SK-N-SH (cell line): ENCODE measurements around the gene SELPLG. TPM values are rescaled to one million over a fixed set of nuclear protein-coding genes. Genes with fewer than 3 reads are reported as not detected.
"Not testable (repeated sequence)": the region's sequence is repeated elsewhere in the genome, so short reads cannot be mapped to it uniquely, and the experiment has no call there.

Experiments
- CTCF ChIA-PET: fragments of 300-600, 350-600 bp; formaldehyde crosslinking; extraction: SDS; loops from one replicate; lab custom pipeline; 2021; lab: Yijun Ruan, JAX
- POLR2A ChIA-PET: fragments of 350-600 bp; sonication (Branson Sonifier 250); formaldehyde crosslinking; extraction: SDS; loops from one replicate; lab custom pipeline; 2020; ENCODE audit warnings: antibody characterized with exemption, inconsistent platforms; lab: Yijun Ruan, JAX
- DNase-seq: peaks from one replicate; pipeline ENCODE4 v3.0.0; 2012
- H2AFZ ChIP-seq: fragments of 200-600 bp; sonication (generic); 2 replicates; pipeline ENCODE4 v1.8.1; 2016; ENCODE audit warnings: antibody characterized with exemption, mild to moderate bottlenecking, low read depth
- H3F3A ChIP-seq: fragments of 200-600 bp; sonication (generic); replicated peaks from 2 replicates; pipeline ENCODE3; 2016; ENCODE audit warnings: antibody characterized with exemption, mild to moderate bottlenecking; ENCODE audit not compliant: insufficient read depth
- H3K27ac ChIP-seq, 2 experiments: fragments of 200-500 bp in 1 of 2; fragments of 200-600 bp in 1 of 2; sonication (Bioruptor generic) in 1 of 2; sonication (generic), shearing (Covaris generic) in 1 of 2; 2 replicates each; pipeline versions ENCODE4 v1.5.1 to v1.6.1; 2014 to 2016; ENCODE audit warnings: low read depth in 2 of 2, inconsistent platforms in 1 of 2, low read length in 1 of 2, mild to moderate bottlenecking in 1 of 2, mixed read lengths in 1 of 2
- H3K27me3 ChIP-seq: fragments of 200-600 bp; sonication (generic), shearing (Covaris generic); 2 replicates; pipeline ENCODE4 v1.6.1; 2016; ENCODE audit warnings: mixed run types; ENCODE audit not compliant: insufficient read depth
- H3K36me3 ChIP-seq, 2 experiments: fragments of 200-500 bp in 1 of 2; fragments of 200-600 bp in 1 of 2; sonication (Bioruptor generic) in 1 of 2; sonication (generic) in 1 of 2; replicated peaks in 1 of 2; 2 replicates each; pipeline versions ENCODE3 to v1.5.1; 2014 to 2016; ENCODE audit warnings: low read length in 1 of 2, mild to moderate bottlenecking in 1 of 2; ENCODE audit not compliant: insufficient read depth in 2 of 2, control insufficient read depth in 1 of 2
- H3K4me1 ChIP-seq, 2 experiments: fragments of 200-500 bp in 1 of 2; fragments of 200-600 bp in 1 of 2; sonication (Bioruptor generic) in 1 of 2; sonication (generic), shearing (Covaris generic) in 1 of 2; 2 replicates each; pipeline versions ENCODE4 v1.5.1 to v1.6.1; 2014 to 2016; ENCODE audit warnings: low read depth in 1 of 2, low read length in 1 of 2, mixed run types in 1 of 2; ENCODE audit not compliant: insufficient read depth in 2 of 2, control insufficient read depth in 1 of 2
- H3K4me2 ChIP-seq: fragments of 200-600 bp; sonication (generic), shearing (Covaris generic); 2 replicates; pipeline ENCODE4 v1.6.1; 2017; ENCODE audit warnings: mixed run types
- H3K4me3 ChIP-seq, 2 experiments: fragments of 200-500 bp in 1 of 2; fragments of 200-600 bp in 1 of 2; sonication (Bioruptor generic) in 1 of 2; sonication (generic), shearing (Covaris generic) in 1 of 2; 2 replicates each; pipeline versions ENCODE4 v1.5.1 to v1.8.1; 2014 to 2016; ENCODE audit warnings: low read depth in 2 of 2, inconsistent platforms in 1 of 2, low read length in 1 of 2, mild to moderate bottlenecking in 1 of 2, mixed read lengths in 1 of 2, moderate library complexity in 1 of 2
- H3K79me2 ChIP-seq: fragments of 200-600 bp; sonication (generic); 2 replicates; pipeline ENCODE4 v1.8.1; 2017; ENCODE audit warnings: mild to moderate bottlenecking; ENCODE audit not compliant: insufficient read depth
- H3K9ac ChIP-seq: fragments of 200-600 bp; sonication (generic); 2 replicates; pipeline ENCODE4 v1.6.1; 2017; ENCODE audit warnings: mixed run types
- H3K9me2 ChIP-seq: fragments of 200-600 bp; sonication (generic); 2 replicates; pipeline ENCODE4 v1.6.1; 2017; ENCODE audit warnings: mixed run types
- H3K9me3 ChIP-seq: fragments of 200-600 bp; sonication (generic); 2 replicates; pipeline ENCODE4 v1.6.1; 2017; ENCODE audit warnings: mixed run types, mild to moderate bottlenecking, moderate library complexity
- H4K20me1 ChIP-seq: fragments of 200-600 bp; sonication (generic); 2 replicates; pipeline ENCODE4 v1.6.1; 2017; ENCODE audit warnings: mild to moderate bottlenecking, mixed run types; ENCODE audit not compliant: insufficient read depth
- CHD2 ChIP-seq: fragments of 150-350 bp; IDR thresholded peaks from 2 replicates; pipeline ENCODE4 v1.6.1; 2018; ENCODE audit warnings: low read length; ENCODE audit not compliant: partially characterized antibody
- EZH2phosphoT487 ChIP-seq: fragments of 200-600 bp; sonication (generic); IDR thresholded peaks from 2 replicates; pipeline ENCODE4 v1.6.1; 2017; ENCODE audit warnings: low read depth, mixed run types, mild to moderate bottlenecking, antibody characterized with exemption, moderate library complexity, borderline replicate concordance
- FOSL2 ChIP-seq: IDR thresholded peaks from 2 replicates; pipeline ENCODE4 v1.4.0; 2012; ENCODE audit warnings: low read depth, mild to moderate bottlenecking, moderate library complexity, borderline replicate concordance
- FOXM1 ChIP-seq: IDR thresholded peaks from 2 replicates; pipeline ENCODE4 v1.4.0; 2012; ENCODE audit warnings: low read depth, mild to moderate bottlenecking
- MXI1 ChIP-seq: IDR thresholded peaks from 2 replicates; pipeline ENCODE4 v1.6.1; 2012; ENCODE audit warnings: mild to moderate bottlenecking, low read depth, low read length, improper control_type of control experiment
- NFIC ChIP-seq: IDR thresholded peaks from 2 replicates; pipeline ENCODE4 v1.4.0; 2012; ENCODE audit warnings: borderline replicate concordance
- NRF1 ChIP-seq: IDR thresholded peaks from 2 replicates; pipeline ENCODE4 v1.6.1; 2012; ENCODE audit warnings: low read depth, mild to moderate bottlenecking, low read length
- POLR2AphosphoS5 ChIP-seq: IDR thresholded peaks from 2 replicates; pipeline ENCODE4 v1.6.1; 2012; ENCODE audit warnings: low read depth, low read length
- SMC3 ChIP-seq: IDR thresholded peaks from 2 replicates; pipeline ENCODE4 v1.6.1; 2012; ENCODE audit warnings: low read depth, low read length, improper control_type of control experiment
- TAF1 ChIP-seq: IDR thresholded peaks from 2 replicates; pipeline ENCODE4 v1.6.1; 2012; ENCODE audit warnings: low read depth, mild to moderate bottlenecking, low read length, moderate library complexity, borderline replicate concordance
- TCF12 ChIP-seq: IDR thresholded peaks from 2 replicates; pipeline ENCODE4 v1.4.0; 2012
- TEAD4 ChIP-seq: IDR thresholded peaks from 2 replicates; pipeline ENCODE4 v1.4.0; 2012; ENCODE audit warnings: mild to moderate bottlenecking, borderline replicate concordance; ENCODE audit not compliant: insufficient read depth
- YY1 ChIP-seq: IDR thresholded peaks from 2 replicates; pipeline ENCODE4 v1.4.0; 2012; ENCODE audit warnings: low read depth, mild to moderate bottlenecking
- WGBS: methylation state at CpG from one replicate; pipeline ENCODE4 v1.1.6; 2017; ENCODE audit warnings: low lambda C conversion rate; 5-methylcytosine and 5-hydroxymethylcytosine counted together
- polyA plus RNA-seq, 3 experiments: library from polyadenylated mRNA; depleted of rRNA; stranded (reverse); fragments of >200 nt; gene quantifications; 2 replicates each; pipeline ENCODE4 v1.2.3, GENCODE V29; 2012
- TF ChIP-seq, protein P1 (sequence below): fragments of 200-600 bp; sonication (generic); IDR thresholded peaks from 2 replicates; pipeline ENCODE4 v1.6.1; 2017; ENCODE audit warnings: antibody characterized with exemption, mild to moderate bottlenecking, moderate library complexity
- TF ChIP-seq, protein P2 (sequence below): fragments of 150-350 bp; IDR thresholded peaks from 2 replicates; pipeline ENCODE4 v1.6.1; 2017; ENCODE audit warnings: antibody characterized with exemption, low read length, low read depth, borderline replicate concordance
- TF ChIP-seq, protein P3 (sequence below): IDR thresholded peaks from 2 replicates; pipeline ENCODE4; 2012
- TF ChIP-seq, protein P4 (sequence below): IDR thresholded peaks from 2 replicates; pipeline ENCODE4 v1.4.0; 2012; ENCODE audit warnings: low read depth
- TF ChIP-seq, protein P5 (sequence below): IDR thresholded peaks from 2 replicates; pipeline ENCODE4 v1.4.0; 2012; ENCODE audit warnings: low read depth, borderline replicate concordance

Gene SELPLG
- polyA plus RNA-seq, 1 of the 3 experiments (the other 2 are of a cell fraction), result 2.8 TPM

DNA sequence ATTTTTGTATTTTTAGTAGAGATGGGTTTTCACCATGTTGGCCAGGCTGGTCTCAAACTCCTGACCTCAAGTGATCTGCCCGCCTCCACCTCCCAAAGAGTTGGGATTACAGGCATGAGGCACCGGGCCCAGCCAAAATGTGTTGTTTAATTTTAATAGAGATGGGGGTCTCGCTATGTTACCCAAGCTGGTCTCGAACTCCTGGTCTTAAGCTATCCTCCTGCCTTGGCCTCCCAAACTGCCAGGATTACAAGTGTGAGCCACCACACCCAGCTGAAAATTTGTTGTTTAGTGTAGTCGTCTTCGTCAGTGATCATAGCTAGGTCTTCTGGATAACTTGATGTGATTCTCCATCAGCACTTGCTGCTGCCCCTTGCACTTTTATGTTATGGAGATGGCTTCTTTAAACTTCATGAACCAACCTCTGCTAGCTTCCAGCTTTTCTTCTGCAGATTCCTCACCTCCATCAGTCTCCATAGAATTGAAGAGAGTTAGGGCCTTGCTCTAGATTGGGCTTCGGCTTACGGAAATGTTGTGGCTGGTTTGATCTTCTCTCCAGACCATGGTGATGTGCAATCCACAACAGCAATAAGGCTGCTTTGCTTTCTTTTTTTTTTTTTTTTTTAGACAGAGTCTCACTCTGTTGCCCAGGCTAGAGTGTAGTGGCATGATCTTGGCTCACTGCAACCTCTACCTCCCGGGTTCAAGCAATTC, 58.3 kb downstream of the SELPLG start:
- no peak overlapping the region for H3K9ac ChIP-seq
- H3K36me3 ChIP-seq, result no peaks in the 10 kb centered on the region
- H3F3A ChIP-seq, result no peaks in the 10 kb centered on the region
- no peak overlapping the region for H3K4me3 ChIP-seq
- H4K20me1 ChIP-seq, result no peaks in the 10 kb centered on the region
- H3K27ac ChIP-seq, result no peak overlapping the region
- H3K4me1 ChIP-seq, result peaks cover 0 to 5% of the 10 kb centered on the region in 2 experiments; a peak in 1 of 4 replicates
- H3K9me3 ChIP-seq, result no peaks in the 10 kb centered on the region
- no peaks in the 10 kb centered on the region for H3K9me2 ChIP-seq
- no peak overlapping the region for H3K4me2 ChIP-seq
- no peak for DNase-seq
- ChIA-PET POLR2A (no interaction called here), CTCF (interaction anchor here (1.0 to 3.7 kb wide), 3 partner anchors 8 to 42 kb away, joined by 3 to 46 read pairs (median 3); no protein-coding TSS in a partner anchor)
- H3K79me2 ChIP-seq, result no peaks in the 10 kb centered on the region
- no peak for TF ChIP-seq CHD2
- TF ChIP-seq NRF1, result no peak
- TF ChIP-seq, protein P1, sequence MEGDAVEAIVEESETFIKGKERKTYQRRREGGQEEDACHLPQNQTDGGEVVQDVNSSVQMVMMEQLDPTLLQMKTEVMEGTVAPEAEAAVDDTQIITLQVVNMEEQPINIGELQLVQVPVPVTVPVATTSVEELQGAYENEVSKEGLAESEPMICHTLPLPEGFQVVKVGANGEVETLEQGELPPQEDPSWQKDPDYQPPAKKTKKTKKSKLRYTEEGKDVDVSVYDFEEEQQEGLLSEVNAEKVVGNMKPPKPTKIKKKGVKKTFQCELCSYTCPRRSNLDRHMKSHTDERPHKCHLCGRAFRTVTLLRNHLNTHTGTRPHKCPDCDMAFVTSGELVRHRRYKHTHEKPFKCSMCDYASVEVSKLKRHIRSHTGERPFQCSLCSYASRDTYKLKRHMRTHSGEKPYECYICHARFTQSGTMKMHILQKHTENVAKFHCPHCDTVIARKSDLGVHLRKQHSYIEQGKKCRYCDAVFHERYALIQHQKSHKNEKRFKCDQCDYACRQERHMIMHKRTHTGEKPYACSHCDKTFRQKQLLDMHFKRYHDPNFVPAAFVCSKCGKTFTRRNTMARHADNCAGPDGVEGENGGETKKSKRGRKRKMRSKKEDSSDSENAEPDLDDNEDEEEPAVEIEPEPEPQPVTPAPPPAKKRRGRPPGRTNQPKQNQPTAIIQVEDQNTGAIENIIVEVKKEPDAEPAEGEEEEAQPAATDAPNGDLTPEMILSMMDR, result no peak
- no peak for TF ChIP-seq FOSL2
- TF ChIP-seq, protein P2, sequence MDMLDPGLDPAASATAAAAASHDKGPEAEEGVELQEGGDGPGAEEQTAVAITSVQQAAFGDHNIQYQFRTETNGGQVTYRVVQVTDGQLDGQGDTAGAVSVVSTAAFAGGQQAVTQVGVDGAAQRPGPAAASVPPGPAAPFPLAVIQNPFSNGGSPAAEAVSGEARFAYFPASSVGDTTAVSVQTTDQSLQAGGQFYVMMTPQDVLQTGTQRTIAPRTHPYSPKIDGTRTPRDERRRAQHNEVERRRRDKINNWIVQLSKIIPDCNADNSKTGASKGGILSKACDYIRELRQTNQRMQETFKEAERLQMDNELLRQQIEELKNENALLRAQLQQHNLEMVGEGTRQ, result no peak
- no peak for TF ChIP-seq POLR2AphosphoS5
- TF ChIP-seq MXI1, result no peak
- TF ChIP-seq TCF12, result no peak
- TF ChIP-seq TAF1, result no peak
- TF ChIP-seq TEAD4, result no peak
- no peak for TF ChIP-seq FOXM1
- TF ChIP-seq EZH2phosphoT487, result no peak
- TF ChIP-seq NFIC, result no peak
- TF ChIP-seq, protein P3, sequence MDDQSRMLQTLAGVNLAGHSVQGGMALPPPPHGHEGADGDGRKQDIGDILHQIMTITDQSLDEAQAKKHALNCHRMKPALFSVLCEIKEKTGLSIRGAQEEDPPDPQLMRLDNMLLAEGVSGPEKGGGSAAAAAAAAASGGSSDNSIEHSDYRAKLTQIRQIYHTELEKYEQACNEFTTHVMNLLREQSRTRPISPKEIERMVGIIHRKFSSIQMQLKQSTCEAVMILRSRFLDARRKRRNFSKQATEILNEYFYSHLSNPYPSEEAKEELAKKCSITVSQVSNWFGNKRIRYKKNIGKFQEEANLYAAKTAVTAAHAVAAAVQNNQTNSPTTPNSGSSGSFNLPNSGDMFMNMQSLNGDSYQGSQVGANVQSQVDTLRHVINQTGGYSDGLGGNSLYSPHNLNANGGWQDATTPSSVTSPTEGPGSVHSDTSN, result no peak
- no peak for TF ChIP-seq SMC3
- TF ChIP-seq, protein P4, sequence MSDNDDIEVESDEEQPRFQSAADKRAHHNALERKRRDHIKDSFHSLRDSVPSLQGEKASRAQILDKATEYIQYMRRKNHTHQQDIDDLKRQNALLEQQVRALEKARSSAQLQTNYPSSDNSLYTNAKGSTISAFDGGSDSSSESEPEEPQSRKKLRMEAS, result no peak
- no peak for TF ChIP-seq YY1
- TF ChIP-seq, protein P5, sequence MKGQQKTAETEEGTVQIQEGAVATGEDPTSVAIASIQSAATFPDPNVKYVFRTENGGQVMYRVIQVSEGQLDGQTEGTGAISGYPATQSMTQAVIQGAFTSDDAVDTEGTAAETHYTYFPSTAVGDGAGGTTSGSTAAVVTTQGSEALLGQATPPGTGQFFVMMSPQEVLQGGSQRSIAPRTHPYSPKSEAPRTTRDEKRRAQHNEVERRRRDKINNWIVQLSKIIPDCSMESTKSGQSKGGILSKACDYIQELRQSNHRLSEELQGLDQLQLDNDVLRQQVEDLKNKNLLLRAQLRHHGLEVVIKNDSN, result no peak
- WGBS, result 85% methylated on average over 9 of the region's 9 CpGs
- H3K27me3 ChIP-seq, result no peaks in the 10 kb centered on the region
- no peak overlapping the region for H2AFZ ChIP-seq

DNA sequence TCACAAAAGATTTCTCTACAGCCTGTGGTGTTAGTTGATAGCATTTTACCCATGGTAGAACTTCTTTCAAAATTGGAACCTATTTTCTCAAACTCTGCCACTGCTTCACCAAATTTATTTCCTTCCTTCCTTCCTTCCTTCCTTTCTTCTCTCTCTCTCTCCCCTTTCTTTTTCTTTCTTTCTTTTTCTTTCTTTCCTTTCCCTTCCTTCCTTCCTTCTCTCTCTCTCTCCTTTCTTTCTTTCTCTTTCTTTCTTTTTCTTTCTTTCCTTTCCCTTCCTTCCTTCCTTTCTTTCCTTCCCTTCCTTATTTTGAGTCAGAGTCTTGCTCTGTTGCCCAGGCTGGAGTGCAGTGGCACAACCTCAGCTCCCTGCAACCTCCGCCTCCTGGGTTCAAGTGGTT, 59.4 kb downstream of the SELPLG start:
- H3K79me2 ChIP-seq, H3K27ac ChIP-seq, H3K9me2 ChIP-seq, H3K4me2 ChIP-seq, H2AFZ ChIP-seq, H3K4me3 ChIP-seq, POLR2A ChIA-PET, H3K4me1 ChIP-seq, H3K36me3 ChIP-seq, H3K9me3 ChIP-seq, H3F3A ChIP-seq, DNase-seq, H3K9ac ChIP-seq, H3K27me3 ChIP-seq, H4K20me1 ChIP-seq: not testable (repeated sequence)
- CTCF ChIA-PET, result interaction anchor here (1.0 to 16.0 kb wide), 2 partner anchors 13 to 41 kb away, joined by 3 to 503 read pairs; no protein-coding TSS in a partner anchor
- WGBS, result 100% methylated on average over 1 of the region's 1 CpG
